NCI-H2029 (cell line): ENCODE data around the gene SLC11A2.

Source experiments
- DNase-seq: peaks from one replicate; lab custom pipeline; 2025; lab: John Stamatoyannopoulos, UW

The SLC11A2 gene

GRCh38 chr12:51025836-51026638 lies at the start of gene SLC11A2:
TSS of gene SLC11A2 (minus strand) at chr12:51026384. CDS start at chr12:51010728, 15,656 bp downstream.
- peak; percentile 95 for DNase-seq

- no peak for DNase-seq
These were observed 49.2 kb upstream of the SLC11A2 start for GRCh38 chr12:51075390-51075789.

- no peak for DNase-seq
These were observed 45.5 kb upstream of the SLC11A2 start for GRCh38 chr12:51071663-51072062.

DNA sequence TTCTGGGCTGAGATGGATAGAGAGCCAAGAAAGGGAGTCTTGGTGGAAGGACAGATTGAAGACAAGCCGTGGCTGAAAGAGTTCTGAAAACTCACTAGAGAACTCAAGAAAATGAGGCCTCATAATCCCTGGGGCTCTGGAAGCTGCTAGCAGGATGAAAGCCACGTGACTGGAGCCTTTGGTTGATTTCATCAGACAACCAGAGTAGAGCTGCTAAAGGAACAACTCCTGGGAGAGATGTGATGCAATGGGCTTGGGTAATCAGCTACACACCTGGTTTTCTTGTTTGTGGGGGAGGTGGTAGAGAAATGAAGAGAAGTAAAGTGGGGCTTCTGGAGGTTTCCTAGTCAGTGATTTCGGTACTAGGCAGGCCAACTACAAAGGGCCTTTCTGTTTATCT lies 43.8 kb upstream of the SLC11A2 start:
- no peak for DNase-seq

- DNase-seq: no peak
These were observed 41.6 kb upstream of the SLC11A2 start for GRCh38 chr12:51067771-51068170.

GRCh38 chr12:51067229-51067628 lies 41.0 kb upstream of the SLC11A2 start:
- DNase-seq: no peak

GRCh38 chr12:51065530-51065929 lies 39.3 kb upstream of the SLC11A2 start:
- DNase-seq: no peak

- DNase-seq: no peak
These were observed 36.6 kb upstream of the SLC11A2 start for GRCh38 chr12:51062631-51063397.

DNA sequence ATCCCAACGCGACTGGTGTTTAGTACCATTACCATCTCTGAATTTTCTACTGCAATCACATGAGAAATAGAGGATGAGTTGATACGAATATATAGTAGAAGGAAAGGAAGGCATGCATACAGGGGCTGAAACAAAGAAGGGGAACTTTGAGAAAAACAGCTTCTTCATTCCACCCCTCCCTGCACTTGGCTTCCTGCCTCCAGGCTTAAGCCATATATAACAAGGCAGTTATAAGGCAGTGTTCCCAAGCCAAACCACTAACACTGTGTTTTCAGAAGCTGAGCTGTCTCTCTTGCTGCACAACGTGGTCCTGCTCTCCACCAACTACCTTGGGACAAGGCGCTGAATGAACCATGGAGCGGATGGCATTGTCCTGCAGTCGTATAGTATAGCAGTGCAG lies 32.9 kb upstream of the SLC11A2 start:
- DNase-seq: no peak

- no peak for DNase-seq
These were observed 30.1 kb upstream of the SLC11A2 start for GRCh38 chr12:51056242-51056641.

- DNase-seq: no peak
These were observed 28.9 kb upstream of the SLC11A2 start for GRCh38 chr12:51055060-51055459.

- DNase-seq: no peak
These were observed 25.6 kb upstream of the SLC11A2 start for GRCh38 chr12:51051787-51052186.

DNA sequence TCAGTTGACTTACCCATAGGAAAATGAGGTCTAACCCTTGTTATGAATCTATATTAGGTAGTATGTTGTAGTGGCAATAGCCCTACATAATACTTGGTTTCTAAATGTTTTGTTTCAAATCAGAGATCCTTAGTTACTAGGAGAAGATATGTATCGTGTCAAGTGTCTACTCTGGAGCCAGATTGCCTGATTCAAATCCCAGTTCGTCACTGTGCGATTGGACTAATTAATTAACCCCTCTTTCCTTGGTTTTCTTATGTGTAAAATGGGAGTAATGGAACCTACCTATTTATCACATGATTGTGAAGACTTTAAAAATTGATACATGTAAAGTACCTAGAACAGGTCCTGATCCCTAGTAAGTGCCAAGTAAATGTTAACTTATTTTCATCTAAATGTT lies 23.3 kb upstream of the SLC11A2 start:
- DNase-seq: no peak

DNA sequence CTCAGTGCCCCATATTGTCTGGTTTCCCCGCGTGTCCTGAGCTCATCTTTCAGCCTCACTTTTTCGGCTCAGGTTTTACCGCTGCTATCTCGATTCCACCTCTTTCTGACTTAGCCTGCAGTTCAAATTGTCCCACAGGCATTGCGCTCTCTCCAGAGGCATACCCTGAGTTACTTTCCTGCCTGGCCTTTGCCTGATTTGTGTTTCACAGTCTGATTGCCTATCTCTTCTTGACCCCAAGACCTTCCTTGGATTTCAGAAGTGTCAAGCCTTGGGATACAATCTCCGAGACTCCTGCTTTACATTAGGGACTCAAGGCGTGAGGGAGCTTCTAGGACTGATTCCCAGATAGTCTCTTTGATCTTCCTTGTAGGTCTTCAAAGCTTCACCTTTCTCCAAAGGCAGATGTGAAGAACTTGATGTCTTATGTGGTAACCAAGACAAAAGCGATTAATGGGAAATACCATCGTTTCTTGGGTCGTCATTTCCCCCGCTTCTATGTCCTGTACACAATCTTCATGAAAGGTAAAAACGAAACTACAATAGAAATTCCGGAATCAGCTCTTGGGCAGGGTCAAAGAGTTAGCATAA lies 22.6 kb upstream of the SLC11A2 start:
- no peak for DNase-seq

DNA sequence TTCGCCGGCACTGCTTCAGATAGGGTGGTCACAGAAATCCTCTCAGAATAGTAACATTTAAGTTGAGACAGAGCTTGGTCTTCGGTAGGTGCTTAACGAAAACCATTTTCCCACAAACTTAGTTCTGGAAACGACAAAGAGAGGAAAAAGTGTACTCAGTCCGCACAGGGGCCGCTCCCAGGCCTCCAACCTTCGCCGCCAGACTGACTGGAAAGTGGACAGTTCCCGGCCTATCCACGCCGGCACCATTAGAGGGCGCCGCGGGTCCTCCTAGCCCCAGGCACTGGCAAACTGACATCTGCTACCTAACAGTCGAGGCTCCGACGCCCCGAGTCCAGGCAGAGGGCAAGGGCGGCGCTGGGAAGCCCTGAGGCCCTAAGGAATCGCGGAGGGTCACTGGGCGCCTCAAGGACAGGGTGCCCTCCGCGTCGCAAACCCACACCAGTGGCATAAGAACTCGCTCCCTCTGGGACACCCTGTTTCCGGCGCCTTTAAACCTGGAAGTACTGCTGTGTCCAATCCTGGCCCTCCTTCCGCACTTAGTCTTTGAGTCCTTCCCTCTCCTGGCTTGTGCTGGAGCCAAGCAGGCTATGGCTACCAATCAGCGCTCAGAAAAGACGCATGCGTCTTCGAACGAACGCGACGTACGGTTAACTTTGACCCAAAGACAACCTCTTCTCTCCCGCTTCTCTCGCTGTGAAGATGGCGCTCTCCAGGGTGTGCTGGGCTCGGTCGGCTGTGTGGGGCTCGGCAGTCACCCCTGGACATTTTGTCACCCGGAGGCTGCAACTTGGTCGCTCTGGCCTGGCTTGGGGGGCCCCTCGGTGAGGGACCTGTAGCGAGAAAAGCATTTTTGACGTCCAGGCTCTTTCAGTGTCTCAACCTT lies 21.7 kb upstream of the SLC11A2 start, which contains the start of gene LETMD1:
Gene LETMD1 (plus strand): TSS at position 673 of the 886 bp plus-strand sequence. CDS start 30 bp downstream, at position 703.
- DNase-seq: peak; percentile 99

- no peak for DNase-seq
These were observed 10.1 kb upstream of the SLC11A2 start for GRCh38 chr12:51036279-51036678.

- no peak for DNase-seq
These were observed 7.4 kb upstream of the SLC11A2 start for GRCh38 chr12:51033457-51034089.

GRCh38 chr12:51033048-51033447 lies 6.9 kb upstream of the SLC11A2 start:
- no peak for DNase-seq

GRCh38 chr12:51028813-51029150 lies 2.6 kb upstream of the SLC11A2 start:
- DNase-seq: no peak

- no peak for DNase-seq
These were observed 2.1 kb upstream of the SLC11A2 start for GRCh38 chr12:51028126-51028812.

DNA sequence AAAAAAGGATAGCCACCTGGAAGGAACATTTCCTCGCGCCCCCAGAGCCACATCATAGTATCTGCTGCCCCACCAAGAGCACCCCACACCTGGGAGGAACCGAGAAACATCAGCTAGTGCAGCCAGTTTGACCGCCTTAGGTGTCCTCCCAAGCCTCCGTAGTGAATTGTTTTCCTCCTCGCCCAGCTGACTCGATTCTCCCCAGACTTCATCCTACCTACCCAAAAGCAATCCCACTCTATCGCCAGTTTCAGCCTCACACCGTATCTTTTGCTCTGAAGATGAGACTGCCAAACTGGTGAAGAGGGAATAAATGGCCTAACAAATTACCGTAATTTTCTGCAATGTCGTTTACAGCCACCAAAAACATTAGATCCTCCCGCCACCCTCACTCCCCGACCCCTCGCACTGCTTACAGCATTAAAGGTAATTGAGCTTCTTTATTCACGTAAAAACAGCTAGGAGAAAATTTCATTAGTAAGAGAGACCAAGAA lies 1.2 kb upstream of the SLC11A2 start:
- DNase-seq: no peak
